ENCODE results near the gene MFAP4.

GRCh38 chr17:19343671-19344151 is 43.3 kb downstream of the MFAP4 start:
- TF ChIP-seq, protein P1, sequence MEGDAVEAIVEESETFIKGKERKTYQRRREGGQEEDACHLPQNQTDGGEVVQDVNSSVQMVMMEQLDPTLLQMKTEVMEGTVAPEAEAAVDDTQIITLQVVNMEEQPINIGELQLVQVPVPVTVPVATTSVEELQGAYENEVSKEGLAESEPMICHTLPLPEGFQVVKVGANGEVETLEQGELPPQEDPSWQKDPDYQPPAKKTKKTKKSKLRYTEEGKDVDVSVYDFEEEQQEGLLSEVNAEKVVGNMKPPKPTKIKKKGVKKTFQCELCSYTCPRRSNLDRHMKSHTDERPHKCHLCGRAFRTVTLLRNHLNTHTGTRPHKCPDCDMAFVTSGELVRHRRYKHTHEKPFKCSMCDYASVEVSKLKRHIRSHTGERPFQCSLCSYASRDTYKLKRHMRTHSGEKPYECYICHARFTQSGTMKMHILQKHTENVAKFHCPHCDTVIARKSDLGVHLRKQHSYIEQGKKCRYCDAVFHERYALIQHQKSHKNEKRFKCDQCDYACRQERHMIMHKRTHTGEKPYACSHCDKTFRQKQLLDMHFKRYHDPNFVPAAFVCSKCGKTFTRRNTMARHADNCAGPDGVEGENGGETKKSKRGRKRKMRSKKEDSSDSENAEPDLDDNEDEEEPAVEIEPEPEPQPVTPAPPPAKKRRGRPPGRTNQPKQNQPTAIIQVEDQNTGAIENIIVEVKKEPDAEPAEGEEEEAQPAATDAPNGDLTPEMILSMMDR (IDR thresholded peaks at IDR 0.05) = no peak
- TF ChIP-seq POLR2A (IDR thresholded peaks at IDR 0.05) = no peak
